HG02973 (cell line): ENCODE data around the gene SCP2D1.

Experiments used
- ATAC-seq: cut with Tn5 transposase; IDR thresholded peaks from one replicate; pipeline ENCODE4 v1.9.1; 2021; ENCODE audit warnings: moderate library complexity; ENCODE audit not compliant: unreplicated experiment

Gene SCP2D1

GRCh38 chr20:18811904-18812303 is 1.7 kb upstream of the SCP2D1 start:
- no peak for ATAC-seq

GRCh38 chr20:18815194-18815942 is 1.8 kb downstream of the SCP2D1 start:
- ATAC-seq: no peak

GRCh38 chr20:18822832-18823231 is 9.2 kb downstream of the SCP2D1 start:
- ATAC-seq: no peak

- no peak for ATAC-seq
Observed at GRCh38 chr20:18831830-18832499, 18.4 kb downstream of the SCP2D1 start.

- ATAC-seq: no peak
Observed at GRCh38 chr20:18832546-18833200, 19.1 kb downstream of the SCP2D1 start.

GRCh38 chr20:18835466-18836256 is 22.1 kb downstream of the SCP2D1 start:
- ATAC-seq: no peak

GRCh38 chr20:18837718-18838117 is 24.1 kb downstream of the SCP2D1 start:
- ATAC-seq: no peak

- no peak for ATAC-seq
Observed at GRCh38 chr20:18839507-18840247, 26.1 kb downstream of the SCP2D1 start.

- no peak for ATAC-seq
Observed at GRCh38 chr20:18840248-18840645, 26.7 kb downstream of the SCP2D1 start.

GRCh38 chr20:18845017-18845416 is 31.4 kb downstream of the SCP2D1 start:
- no peak for ATAC-seq

- ATAC-seq: no peak
Observed at GRCh38 chr20:18847226-18847755, 33.7 kb downstream of the SCP2D1 start.

GRCh38 chr20:18849131-18849530 is 35.5 kb downstream of the SCP2D1 start:
- no peak for ATAC-seq

- ATAC-seq: no peak
Observed at GRCh38 chr20:18851629-18852028, 38.0 kb downstream of the SCP2D1 start.

GRCh38 chr20:18852318-18852717 is 38.7 kb downstream of the SCP2D1 start:
- no peak for ATAC-seq

GRCh38 chr20:18853216-18853615 is 39.6 kb downstream of the SCP2D1 start:
- no peak for ATAC-seq

- no peak for ATAC-seq
Observed at GRCh38 chr20:18853946-18854646, 40.5 kb downstream of the SCP2D1 start.

GRCh38 chr20:18855882-18856281 is 42.3 kb downstream of the SCP2D1 start:
- no peak for ATAC-seq

- no peak for ATAC-seq
Observed at GRCh38 chr20:18856873-18857272, 43.3 kb downstream of the SCP2D1 start.

GRCh38 chr20:18857640-18858039 is 44.1 kb downstream of the SCP2D1 start:
- ATAC-seq: no peak

- no peak for ATAC-seq
Observed at GRCh38 chr20:18858816-18859215, 45.2 kb downstream of the SCP2D1 start.
